ENCODE data around the gene AK9.

Gene AK9

DNA sequence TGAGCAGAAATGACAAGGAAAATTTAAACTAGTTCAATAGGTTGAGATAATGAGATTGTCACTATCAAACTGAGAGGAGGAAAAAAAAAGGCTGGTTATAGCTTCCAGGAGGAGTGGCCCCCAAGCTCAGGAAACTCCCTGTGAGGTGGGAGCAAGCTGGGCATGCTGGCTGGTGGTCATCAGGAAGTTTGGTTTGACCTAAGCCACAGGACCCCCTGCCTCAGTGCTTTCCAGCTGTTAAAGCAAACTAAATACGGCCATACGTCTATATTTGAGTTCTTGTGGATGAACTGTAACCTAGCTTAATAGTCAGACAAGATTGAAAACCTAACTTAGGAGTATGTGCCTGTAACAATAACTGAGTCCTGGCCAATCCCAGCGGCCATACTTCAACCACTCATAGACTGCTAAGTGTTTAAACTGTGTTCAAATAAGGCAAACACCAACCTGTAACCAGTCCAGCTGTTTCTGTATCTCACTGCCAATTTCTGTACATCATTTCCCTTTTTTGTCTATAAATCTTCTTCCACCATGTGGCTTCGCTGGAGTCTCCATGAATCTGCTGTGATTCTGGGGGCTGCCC, 183.4 kb downstream of the AK9 start:
- DNase-seq, result no peak

DNA sequence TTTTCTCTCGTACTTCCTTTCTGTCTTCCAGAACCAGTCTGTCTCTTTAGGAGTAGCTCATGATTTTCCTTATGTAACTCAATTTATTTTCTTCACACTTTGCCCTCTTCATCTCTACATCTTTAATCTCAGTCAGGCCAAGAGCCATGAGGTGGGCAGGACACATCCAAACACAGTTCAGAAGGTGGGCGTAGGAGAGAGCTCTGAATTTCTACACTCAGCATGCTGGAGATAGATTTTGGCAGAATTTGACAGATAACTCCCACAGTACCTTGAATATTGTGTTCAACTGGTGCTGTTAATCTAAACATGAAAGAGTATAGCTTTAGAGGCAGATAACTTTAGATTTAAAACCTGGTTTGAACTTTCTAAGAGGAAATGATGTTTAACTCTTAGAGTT, 184.2 kb downstream of the AK9 start:
- DNase-seq, result no peak

DNA sequence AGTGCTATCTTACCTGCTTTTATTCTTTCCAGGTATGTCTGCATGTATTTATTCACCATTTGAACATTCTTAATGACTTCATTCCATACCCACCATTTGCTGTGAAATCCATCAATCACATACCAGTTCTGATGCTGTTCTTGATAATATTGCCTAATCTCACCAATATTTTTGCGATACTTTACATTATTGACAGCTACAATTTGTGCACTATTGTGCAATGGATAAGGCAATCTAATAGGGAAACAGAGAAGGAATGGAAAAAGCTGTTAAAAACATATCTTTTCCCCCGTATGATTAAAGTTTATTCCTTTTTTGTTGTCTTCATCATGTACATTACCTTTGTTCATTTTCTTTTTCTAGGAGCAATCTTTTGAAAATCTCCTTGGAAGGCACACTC, 184.7 kb downstream of the AK9 start:
- no peak for DNase-seq

DNA sequence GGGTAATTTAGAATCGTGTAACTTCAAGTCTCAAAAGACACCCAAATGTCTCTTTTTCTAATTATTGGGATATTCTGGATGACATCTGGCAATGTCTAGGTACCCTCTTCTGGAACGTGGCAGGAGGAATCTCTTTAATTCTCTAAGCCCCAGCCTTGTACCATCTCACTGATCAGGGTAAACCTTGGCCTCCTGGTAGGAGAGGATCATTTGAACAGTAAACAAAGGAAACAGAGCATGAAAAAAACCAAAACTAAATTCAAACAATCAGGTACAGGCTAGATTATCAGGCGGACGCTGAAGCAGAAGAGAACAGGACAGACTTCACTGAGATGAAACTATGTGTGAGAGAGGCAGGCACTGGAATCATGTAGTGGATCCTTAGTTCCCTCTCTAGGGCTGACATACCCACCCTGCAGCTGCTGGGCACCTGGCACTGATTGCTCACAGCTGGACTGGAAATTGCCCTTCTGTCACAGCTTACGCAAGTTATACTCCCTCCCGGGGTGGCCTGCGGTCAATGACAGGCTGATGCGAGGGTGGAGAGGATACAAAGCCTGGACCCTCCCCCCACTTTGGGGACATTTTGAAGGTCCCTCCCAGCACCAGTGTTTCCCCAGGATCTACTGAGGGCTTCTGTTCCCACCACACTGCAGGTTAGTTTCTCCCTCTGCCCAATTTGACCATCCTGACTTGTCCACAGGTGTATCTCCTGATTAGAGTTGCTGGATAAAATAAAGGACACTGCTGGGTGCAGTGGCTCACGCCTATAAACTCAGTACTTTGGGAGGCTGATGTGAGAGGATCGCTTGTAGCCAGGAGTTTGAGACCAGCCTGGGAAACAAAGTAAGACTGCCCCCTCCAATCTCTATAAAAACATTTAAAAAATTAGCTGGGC, 187.4 kb downstream of the AK9 start:
- DNase-seq, result peak; percentile 80

DNA sequence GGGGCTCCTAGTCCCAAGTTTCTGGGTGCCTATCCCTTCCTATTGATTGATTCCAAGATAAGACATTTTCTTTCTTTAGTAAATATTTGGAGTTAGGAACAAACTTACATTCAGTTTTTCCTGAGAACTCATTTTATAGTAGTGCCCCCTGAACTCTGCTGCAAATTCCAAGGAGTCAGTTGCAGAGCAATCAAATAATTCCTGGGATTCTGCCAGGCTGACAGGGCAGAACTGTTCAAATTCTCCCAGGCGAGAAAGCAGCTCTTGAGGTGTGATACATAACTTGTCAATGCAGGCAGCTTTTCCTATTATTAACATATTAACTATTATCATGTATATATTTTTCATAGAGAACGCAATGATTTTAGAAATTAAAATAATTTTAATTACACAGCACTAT, 192.1 kb downstream of the AK9 start:
- DNase-seq, result no peak

DNA sequence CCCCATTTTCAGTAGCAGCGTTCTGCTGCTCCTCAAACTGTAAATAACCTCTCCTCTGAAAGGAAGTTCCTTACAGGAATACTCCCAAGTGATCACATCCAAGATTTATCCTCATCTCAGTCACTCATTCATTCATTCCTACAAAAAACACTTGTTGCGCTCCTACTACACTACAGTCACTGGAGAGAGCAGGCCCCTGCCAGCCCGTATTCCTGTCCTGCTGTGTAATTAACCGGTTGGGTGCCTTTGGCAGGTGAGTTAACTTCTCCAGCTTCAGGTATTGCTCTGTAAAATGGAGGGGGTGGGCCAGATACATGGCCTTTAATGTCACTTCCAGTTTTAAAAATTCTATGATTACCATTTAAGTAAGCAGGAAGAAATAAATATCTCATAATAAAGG, 192.9 kb downstream of the AK9 start:
- peak; percentile 64 for DNase-seq

DNA sequence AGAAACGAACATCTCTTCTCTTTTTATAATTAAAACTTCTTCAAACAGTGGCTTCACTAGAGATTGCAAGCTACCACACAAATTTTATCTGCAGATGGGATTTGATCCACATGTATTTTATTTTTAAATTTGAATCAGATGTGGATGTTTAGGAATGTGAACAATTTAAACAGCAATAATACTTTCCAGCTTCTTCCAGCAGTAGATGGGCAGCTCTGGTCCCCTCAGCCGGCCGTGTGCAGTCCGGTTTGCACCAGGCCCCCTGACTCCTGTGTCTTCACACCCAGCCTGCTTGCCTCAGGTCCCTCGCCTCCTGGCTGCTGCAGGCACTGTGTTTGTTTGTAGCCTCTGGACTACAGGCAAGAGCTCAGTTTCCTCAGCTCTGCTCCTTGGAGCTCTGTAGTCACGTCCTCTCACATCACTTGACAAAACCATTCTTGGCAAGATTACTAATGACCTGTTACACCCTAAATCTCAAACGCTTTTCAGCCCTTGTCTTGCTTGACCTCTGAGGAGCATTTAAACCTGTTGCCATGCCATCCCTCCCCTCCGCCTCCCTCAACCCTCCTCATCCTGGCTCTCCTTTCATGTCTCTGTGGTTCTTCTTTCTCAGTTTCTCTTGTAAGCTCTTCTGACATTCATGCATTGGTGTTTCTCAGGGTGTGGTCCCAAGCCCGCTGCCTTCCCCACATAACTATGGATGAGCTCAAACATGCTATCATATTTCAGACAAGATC, 194.8 kb downstream of the AK9 start:
- DNase-seq, result no peak

DNA sequence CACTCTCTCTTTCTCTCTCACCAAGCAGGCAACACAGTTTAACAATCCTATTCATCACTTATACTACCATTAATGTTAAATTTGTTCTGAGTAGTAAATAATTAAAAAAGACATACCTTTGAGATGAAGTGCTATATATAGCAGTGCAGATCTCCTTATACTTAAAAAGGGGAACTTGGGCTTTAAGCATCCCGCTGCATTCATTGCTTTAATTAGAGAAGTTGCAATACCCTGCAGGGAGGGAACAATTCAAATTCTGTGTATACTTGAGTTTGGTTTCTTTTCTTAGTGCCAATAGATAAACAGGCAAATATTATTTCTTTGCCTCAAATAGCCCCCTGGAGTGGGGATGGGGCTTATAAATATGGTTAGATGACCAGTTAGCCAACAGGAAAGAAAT, 197.1 kb downstream of the AK9 start:
- no peak for DNase-seq

DNA sequence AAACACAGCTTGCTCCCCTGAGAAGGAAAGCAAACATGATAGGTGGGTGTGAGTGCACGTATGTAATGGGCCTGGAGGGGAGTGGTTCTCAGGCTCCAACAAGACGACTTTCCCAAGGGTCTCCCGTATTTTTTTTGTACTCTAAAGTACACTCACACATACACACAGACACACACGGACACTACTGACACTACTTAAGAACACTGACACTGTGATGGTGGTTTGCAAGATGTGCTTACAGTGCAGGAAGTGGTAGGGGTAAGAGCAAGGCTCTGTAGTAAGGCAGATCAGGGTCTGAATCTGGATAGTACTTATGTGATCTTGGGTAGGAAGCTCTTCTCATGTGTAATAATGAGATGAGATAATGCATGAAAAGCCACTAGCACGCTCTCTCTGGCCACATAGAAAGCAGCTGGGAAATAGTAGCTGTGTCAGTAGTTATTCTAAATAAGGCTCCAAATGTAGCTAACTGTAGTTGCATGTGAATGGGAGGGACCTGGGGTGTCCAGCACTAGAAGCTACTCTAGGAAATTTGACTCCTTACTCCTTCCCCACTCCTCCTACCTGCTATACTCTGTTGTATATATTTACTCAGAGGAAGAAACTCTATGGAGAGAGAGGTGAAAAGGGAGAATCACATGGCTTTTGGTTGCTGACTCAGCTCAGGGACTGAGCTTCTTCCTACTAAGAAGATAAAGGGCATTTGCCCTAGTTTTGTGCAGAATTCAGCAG, 199.6 kb downstream of the AK9 start:
- no peak for DNase-seq

DNA sequence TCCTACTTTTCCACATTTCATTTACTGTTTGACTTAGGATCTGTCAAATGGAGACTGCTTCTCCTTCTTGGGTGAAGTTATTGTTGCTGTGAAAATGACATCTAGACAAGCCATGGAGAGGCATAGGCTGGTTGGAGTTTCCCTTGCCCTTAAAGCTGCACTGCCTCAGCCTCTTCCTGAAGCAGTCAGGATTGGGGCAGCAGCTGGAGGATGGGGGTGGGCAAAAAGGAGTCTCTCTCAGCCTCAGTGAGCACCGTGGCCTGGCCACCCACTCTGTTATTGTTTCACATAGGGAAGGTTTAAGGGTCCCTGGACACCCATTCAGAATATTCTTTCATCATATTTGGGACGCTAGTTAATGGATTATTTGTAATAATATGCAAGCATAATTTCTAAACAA, 200.3 kb downstream of the AK9 start:
- DNase-seq, result no peak

DNA sequence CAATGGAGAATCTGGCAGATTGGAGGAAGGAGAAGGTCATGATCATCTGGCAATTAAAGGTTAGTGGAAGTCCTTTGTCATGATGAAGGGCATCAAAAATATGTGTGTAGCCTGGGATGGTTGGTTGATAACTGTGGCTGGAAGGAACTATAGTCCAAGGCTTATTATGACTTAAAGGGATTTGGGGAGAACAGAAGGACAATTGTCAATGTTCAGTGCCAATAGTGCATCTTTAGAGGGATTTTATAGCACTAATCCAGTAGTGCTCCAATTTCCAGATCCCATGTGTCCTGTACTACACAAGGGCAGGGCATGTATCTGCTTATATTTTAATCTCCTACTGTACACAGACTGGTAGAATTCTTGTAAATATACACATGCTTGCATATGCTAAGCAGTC, 203.0 kb downstream of the AK9 start:
- DNase-seq, result no peak

DNA sequence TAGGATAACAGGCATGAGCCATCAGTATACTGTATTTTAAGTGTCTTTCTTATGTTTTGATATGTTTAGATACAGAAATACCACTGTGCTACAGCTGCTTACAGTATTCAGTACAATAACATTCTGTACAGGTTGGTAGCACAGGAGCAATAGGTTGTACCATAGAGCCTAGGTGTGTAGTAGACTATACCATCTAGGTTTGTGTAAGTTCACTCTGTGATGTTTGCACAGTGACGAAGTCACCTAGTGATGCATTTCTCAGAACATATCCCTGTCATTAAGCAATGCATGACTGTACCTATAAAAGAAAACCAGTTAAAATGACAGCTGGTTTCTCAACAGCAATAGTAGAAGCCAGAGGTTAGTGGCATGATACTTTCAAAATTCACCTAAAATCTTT, 204.9 kb downstream of the AK9 start:
- no peak for DNase-seq

DNA sequence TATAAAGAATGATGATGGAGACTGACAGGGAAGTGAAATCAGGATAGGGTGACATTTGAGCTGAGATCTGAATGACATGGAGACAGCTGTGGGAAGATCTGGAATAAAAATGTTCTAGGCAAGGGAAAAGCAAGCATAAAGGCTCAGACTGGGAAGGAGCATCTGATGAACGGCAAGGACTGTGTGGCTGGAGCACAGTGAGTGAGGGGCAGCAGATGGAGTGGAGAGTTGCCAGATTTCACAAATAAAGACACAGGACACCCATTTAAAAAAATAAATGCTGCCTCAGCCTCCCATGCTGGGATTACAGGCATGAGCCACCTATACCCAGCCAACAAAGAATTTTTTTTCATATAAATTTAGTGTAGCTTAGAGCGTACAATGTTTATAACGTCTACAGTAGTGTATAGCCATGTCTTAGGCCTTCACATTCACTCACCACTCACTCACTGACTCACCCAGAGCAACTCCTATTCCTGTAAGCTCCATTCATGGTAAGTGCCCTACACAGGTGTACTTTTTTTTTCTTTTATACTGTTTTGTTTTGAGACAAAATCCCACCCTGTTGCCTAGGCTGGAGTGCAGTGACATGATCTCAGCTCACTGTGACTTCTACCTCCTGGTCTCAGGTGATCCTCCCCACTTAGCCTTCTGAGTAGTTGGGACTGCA, 205.6 kb downstream of the AK9 start:
- no peak for DNase-seq

DNA sequence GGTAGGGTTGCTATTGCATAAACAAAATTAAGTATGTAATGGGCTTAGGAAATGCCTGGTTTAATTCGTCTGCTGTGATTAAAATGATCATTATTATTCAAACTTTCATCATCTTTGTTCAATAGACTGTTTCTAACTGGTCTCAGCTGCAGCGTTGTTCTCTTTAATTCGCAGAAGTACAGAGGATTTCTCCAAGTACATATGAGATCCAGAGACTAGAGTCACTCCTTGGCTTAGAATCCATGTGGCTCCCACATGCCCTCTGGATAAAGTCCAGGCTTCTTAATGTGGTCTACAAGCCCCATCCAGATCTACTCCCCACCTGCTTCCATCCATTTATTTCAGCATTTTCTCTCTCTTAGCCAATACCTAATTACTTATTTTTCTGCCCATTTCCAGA, 206.9 kb downstream of the AK9 start:
- no peak for DNase-seq

DNA sequence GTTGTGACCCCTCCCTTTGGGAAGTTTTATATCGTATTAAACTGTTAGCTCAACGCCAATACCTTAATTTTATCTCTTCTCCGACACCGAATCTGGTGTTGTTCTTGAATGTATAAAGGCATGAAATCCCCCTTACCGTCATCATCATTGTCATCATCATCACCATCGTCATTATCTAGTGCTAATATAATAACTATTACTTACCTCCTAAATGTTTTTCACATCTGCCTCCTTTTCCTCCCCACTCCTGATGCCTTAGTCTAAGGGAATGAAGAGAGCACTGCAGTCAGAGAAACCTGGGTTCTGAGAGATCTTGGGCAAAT, 207.3 kb downstream of the AK9 start:
- DNase-seq, result no peak

DNA sequence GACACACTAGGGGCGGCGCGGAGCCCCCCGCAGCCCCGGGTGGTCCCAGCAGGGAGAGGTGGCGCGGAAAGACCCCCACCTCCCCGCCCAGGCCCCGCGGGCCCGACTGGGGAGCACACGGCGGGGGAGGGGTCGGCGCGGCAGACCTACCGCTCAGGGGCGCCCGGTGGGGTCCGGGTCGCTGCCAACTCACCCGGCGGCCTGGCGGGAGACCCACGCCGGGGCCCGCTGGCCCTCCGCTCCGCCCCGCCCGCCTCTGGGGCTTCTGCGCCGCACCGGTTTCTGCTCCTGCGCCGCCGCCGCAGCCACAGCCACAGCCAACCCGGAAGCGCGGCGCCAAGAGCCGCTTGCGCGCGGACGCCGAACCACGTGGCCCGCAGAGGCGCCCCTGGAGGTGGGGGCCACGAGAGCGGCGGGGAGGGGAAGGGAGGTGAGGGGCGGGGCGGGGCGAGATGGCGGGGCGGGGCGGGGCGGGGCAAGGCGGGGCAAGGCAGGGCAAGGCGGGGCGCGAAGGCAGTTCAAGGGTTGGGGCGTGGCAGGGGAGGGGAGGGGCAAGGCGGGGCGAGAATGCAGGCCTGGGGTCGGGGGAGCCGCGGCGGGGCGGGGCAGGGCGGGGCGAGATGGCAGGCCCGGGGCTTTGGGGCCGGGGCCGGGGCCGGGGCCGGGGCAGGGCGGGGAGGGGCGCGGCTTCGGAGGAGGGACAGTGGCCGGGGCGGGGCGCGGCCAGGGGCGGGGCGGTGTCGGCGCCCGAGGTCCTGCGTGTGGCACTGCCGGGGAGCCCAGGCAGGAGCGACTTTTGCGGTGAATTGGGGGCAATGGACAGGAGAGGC, 207.9 kb downstream of the AK9 start, which contains the start of gene ZBTB24:
Gene ZBTB24 (minus strand): TSS at position 315 of the 830 bp plus-strand sequence. CDS start 1,193 bp downstream, outside the sequence.
- DNase-seq, result peak; percentile 98

DNA sequence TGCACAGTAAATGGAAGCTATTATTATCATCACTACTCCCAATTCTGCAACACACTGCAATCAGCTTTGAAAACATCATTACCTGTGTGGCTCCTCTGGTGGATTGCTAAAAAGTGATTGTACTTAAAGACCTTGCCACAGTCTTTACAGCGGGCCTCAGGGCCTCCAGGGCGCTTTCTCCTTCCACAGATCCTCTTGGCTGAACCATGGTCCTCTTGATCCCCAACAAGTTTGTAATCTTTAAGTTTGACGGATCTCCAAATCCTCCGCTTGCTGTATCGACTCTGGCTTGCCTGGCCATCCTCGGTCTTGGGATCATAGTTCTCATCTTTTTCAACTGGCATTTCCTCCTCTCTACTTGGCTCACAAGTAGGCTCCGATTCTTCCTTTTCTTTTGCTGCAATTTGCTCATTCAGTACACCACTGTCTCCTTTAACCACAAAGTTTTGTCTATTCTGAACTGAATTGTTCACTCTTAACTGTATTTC, 210.0 kb downstream of the AK9 start:
- DNase-seq, result no peak

DNA sequence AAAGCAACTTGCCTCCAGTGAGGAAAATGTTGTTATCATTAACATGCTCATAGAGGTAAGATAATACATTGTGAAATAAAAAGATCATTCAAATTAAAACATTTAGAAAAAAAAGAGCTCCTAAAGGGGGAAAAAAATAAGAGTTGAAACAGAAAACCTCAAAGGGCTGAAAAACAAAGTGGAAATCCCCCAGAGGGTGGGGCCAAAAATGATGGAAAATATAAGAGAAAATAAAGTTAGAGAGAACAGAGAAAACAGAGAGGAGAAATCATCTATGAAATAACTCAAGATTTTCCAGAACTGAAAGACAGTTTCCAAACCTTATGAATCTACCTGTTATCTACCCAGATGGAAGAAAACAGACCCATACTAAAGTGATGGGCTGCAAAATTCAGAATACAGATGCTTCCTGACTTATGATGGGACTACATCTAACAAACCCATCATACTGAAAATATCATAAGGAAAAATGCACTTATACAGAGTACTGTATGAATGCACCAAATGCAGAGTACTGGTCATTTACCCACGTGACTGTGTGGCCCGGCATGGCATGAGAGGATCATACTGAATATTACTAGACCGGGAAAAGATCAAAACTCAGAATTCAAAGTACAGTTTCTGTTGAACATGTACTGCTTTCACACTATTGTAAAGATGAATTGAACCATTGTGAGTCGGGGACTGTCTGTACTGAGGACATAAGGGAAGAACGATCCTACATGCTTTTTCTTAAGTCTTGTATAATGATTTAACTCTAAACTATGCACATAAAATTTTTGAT, 212.0 kb downstream of the AK9 start:
- no peak for DNase-seq

DNA sequence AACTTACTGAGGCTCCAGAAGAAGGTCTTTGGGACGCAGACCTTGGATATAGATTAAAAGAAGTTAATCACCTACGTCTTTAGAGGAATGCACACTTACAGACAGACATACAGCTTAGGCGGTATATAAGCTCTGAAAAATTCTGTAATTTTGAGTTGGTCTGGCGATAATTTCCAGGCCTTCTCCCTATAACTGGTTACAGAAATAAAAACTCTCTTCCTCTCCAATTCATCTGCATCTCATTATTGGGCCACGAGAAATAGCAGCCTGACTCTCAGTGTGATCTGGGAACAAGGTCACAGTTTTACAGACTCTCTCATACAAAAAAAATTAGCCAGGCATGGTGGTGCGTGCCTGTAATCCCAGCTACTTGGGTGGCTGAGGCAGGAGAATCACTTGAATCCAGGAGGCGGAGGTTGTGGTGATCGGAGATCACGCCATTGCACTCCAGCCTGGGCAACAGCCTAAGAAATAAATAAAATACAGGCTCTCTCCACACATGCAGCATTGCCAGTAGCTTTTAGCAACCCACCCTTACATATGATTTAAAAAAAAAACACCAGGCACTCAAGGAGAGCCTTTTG, 212.7 kb downstream of the AK9 start:
- DNase-seq, result no peak

DNA sequence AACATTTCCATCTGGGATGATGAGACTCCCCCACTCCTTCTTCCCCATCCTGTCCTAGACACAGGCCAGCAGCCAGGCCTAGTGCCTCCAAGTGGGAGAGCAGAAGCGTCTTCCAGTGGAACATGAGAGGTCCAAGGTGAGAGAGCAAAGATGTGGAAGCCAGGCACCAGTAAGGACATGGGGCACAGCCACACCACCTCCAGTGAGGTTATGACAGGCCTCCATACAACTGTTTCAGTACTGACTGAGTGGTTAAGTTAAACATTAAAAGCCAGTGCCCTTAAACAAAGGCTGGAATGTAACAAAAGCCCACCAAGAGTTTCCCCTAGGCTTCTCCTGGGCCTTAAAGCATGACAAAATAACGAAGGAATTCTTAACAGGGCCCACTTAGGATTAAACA, 213.3 kb downstream of the AK9 start:
- no peak for DNase-seq

Measured in NCI-H146 (cell line).